GM12875 (cell line): ENCODE data around the gene GPC3.

Source experiments
- H3K4me3 ChIP-seq: one replicate; pipeline ENCODE4 v1.5.1; 2011; ENCODE audit warnings: low read depth, low read length, control low read depth
- TF ChIP-seq, protein P1 (sequence below): IDR thresholded peaks from 2 replicates; pipeline ENCODE4 v1.5.1; 2011; ENCODE audit warnings: low read depth, mild to moderate bottlenecking, control low read depth, inconsistent platforms, low read length, moderate library complexity, borderline replicate concordance; ENCODE audit not compliant: insufficient read depth

GPC3 gene

DNA sequence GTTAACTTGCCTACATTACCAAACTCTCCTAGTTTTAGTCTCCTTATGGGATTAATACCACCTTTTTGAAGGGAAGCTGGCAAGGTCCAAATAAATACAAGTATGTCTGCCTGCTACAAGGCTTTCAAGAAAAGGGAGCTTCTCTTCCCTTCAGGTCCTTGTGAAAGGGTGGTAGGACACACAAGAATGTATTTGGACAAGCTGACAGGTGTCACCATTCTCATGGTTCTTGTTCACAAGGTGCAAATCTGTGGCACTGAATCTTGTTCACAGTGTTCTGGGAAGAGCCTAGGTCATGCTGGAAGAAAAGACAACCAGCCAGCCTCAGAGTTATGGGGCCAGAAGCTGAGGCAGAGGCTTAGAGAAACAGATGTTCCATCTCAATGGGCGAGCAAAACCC lies 41.9 kb downstream of the GPC3 start:
- TF ChIP-seq, protein P1, sequence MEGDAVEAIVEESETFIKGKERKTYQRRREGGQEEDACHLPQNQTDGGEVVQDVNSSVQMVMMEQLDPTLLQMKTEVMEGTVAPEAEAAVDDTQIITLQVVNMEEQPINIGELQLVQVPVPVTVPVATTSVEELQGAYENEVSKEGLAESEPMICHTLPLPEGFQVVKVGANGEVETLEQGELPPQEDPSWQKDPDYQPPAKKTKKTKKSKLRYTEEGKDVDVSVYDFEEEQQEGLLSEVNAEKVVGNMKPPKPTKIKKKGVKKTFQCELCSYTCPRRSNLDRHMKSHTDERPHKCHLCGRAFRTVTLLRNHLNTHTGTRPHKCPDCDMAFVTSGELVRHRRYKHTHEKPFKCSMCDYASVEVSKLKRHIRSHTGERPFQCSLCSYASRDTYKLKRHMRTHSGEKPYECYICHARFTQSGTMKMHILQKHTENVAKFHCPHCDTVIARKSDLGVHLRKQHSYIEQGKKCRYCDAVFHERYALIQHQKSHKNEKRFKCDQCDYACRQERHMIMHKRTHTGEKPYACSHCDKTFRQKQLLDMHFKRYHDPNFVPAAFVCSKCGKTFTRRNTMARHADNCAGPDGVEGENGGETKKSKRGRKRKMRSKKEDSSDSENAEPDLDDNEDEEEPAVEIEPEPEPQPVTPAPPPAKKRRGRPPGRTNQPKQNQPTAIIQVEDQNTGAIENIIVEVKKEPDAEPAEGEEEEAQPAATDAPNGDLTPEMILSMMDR: no peak
- H3K4me3 ChIP-seq: no peak overlapping the region

- TF ChIP-seq, protein P1: no peak
- no peak overlapping the region for H3K4me3 ChIP-seq
Observed at GRCh38 chrX:133939655-133940302, 45.6 kb downstream of the GPC3 start.

DNA sequence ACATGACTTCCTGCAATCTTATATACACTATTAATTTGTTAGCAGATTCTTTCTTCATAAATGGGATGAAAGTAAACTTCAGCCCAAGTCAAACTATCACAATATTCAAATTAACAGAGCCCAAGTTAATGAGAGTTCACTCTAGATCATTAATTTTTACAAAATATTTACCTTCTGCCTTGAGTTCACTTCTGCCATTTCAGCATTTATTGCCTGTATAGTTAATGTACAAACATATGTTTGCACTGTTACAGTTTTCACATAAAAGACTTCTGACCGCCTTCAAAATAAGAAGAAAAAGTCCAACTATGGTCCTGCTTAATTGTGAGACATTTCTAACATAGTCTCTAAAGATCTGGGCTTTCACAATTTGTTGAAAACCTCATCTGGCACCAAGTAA lies 46.9 kb downstream of the GPC3 start:
- TF ChIP-seq, protein P1: no peak
- H3K4me3 ChIP-seq: no peak overlapping the region

GRCh38 chrX:133937022-133937421 lies 48.4 kb downstream of the GPC3 start:
- no peak overlapping the region for H3K4me3 ChIP-seq
- TF ChIP-seq, protein P1: no peak

- TF ChIP-seq, protein P1: no peak
- H3K4me3 ChIP-seq: no peak overlapping the region
Observed at GRCh38 chrX:133935076-133935475, 50.3 kb downstream of the GPC3 start.

DNA sequence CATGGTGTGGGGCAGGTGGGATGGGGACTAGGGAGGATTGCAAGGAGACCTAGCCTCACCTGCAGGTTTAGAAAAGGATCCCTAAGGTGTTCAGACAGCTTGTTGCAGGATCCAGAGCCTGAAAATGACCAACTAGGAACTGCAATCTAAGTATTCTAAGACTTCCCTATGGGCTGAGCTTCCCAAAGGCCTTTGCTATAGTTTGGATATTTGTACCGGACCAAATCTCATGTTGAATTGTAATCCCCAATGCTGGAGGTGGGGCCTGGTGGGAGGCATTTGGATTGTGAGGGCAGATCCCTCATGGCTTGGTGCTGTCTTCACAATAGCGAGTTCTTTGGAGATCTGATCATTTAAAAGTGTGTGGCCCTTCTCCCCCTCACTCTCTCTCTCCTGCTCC lies 52.1 kb downstream of the GPC3 start:
- H3K4me3 ChIP-seq: no peak overlapping the region
- TF ChIP-seq, protein P1: no peak

- TF ChIP-seq, protein P1: no peak
- no peak overlapping the region for H3K4me3 ChIP-seq
Observed at GRCh38 chrX:133929836-133930464, 55.4 kb downstream of the GPC3 start.
